GM23338 (cell line): ENCODE measurements around the gene EXD3. TPM values are rescaled to one million over a fixed set of nuclear protein-coding genes. Genes with fewer than 3 reads are reported as not detected.

Source experiments
- ETS1 ChIP-seq: IDR thresholded peaks from 2 replicates; pipeline ENCODE4 v1.6.1; 2016; ENCODE audit warnings: antibody characterized with exemption
- EZH2phosphoT487 ChIP-seq: fragments of 200-600 bp; sonication (generic); IDR thresholded peaks from one replicate; pipeline ENCODE4 v1.8.1; 2018; ENCODE audit warnings: antibody characterized with exemption; ENCODE audit not compliant: unreplicated experiment
- JUNB ChIP-seq: IDR thresholded peaks from one replicate; pipeline ENCODE4 v1.6.1; 2016; ENCODE audit warnings: antibody characterized with exemption; ENCODE audit not compliant: unreplicated experiment
- NANOG ChIP-seq: IDR thresholded peaks from 2 replicates; pipeline ENCODE4 v1.6.1; 2016; ENCODE audit warnings: antibody characterized with exemption, borderline replicate concordance
- POLR2AphosphoS5 ChIP-seq: IDR thresholded peaks from 2 replicates; pipeline ENCODE4 v1.6.1; 2016; ENCODE audit warnings: antibody characterized with exemption, low read depth
- ZNF114 ChIP-seq: fragments of 250-450 bp; sonication (Bioruptor Pico); IDR thresholded peaks from 2 replicates; pipeline ENCODE4 v1.5.0; 2020; ENCODE audit warnings: mild to moderate bottlenecking, moderate library complexity
- ZNF331 ChIP-seq: fragments of 250-450 bp; sonication (Bioruptor Pico); IDR thresholded peaks from 2 replicates; pipeline ENCODE4 v1.5.0; 2020; ENCODE audit warnings: low read depth, mild to moderate bottlenecking, moderate library complexity
- polyA plus RNA-seq: library from polyadenylated mRNA; unstranded; fragments of >200 nt; fragmentation: Nextera tagmentation; extraction: Ambion mirVana; gene quantifications from 2 replicates; pipeline ENCODE4 v1.2.1, GENCODE V29; 2016
- total RNA-seq: library from RNA; depleted of rRNA; stranded (reverse); fragments of >200 nt; shearing (Covaris generic); gene quantifications from 2 replicates; pipeline ENCODE4 v1.2.3, GENCODE V29; 2014
- TF ChIP-seq, protein P1 (sequence below): fragments of 250-450 bp; sonication (Bioruptor Pico); IDR thresholded peaks from 2 replicates; pipeline ENCODE4 v1.5.0; 2020; ENCODE audit warnings: mild to moderate bottlenecking, moderate library complexity
- TF ChIP-seq, protein P2 (sequence below), 2 experiments: fragments of 200-600 bp in 1 of 2; sonication (generic) in 1 of 2; conservative IDR thresholded peaks; 2 replicates each; pipeline versions ENCODE4 v1.5.1 to v1.6.1; 2016 to 2017; ENCODE audit warnings: antibody characterized with exemption in 2 of 2, low read depth in 2 of 2, mild to moderate bottlenecking in 2 of 2, moderate library complexity in 1 of 2

EXD3 gene
- total and polyA plus RNA-seq, 2 experiments from 2014 or later, result 3.6 to 9.7 TPM

- TF ChIP-seq, protein P1, sequence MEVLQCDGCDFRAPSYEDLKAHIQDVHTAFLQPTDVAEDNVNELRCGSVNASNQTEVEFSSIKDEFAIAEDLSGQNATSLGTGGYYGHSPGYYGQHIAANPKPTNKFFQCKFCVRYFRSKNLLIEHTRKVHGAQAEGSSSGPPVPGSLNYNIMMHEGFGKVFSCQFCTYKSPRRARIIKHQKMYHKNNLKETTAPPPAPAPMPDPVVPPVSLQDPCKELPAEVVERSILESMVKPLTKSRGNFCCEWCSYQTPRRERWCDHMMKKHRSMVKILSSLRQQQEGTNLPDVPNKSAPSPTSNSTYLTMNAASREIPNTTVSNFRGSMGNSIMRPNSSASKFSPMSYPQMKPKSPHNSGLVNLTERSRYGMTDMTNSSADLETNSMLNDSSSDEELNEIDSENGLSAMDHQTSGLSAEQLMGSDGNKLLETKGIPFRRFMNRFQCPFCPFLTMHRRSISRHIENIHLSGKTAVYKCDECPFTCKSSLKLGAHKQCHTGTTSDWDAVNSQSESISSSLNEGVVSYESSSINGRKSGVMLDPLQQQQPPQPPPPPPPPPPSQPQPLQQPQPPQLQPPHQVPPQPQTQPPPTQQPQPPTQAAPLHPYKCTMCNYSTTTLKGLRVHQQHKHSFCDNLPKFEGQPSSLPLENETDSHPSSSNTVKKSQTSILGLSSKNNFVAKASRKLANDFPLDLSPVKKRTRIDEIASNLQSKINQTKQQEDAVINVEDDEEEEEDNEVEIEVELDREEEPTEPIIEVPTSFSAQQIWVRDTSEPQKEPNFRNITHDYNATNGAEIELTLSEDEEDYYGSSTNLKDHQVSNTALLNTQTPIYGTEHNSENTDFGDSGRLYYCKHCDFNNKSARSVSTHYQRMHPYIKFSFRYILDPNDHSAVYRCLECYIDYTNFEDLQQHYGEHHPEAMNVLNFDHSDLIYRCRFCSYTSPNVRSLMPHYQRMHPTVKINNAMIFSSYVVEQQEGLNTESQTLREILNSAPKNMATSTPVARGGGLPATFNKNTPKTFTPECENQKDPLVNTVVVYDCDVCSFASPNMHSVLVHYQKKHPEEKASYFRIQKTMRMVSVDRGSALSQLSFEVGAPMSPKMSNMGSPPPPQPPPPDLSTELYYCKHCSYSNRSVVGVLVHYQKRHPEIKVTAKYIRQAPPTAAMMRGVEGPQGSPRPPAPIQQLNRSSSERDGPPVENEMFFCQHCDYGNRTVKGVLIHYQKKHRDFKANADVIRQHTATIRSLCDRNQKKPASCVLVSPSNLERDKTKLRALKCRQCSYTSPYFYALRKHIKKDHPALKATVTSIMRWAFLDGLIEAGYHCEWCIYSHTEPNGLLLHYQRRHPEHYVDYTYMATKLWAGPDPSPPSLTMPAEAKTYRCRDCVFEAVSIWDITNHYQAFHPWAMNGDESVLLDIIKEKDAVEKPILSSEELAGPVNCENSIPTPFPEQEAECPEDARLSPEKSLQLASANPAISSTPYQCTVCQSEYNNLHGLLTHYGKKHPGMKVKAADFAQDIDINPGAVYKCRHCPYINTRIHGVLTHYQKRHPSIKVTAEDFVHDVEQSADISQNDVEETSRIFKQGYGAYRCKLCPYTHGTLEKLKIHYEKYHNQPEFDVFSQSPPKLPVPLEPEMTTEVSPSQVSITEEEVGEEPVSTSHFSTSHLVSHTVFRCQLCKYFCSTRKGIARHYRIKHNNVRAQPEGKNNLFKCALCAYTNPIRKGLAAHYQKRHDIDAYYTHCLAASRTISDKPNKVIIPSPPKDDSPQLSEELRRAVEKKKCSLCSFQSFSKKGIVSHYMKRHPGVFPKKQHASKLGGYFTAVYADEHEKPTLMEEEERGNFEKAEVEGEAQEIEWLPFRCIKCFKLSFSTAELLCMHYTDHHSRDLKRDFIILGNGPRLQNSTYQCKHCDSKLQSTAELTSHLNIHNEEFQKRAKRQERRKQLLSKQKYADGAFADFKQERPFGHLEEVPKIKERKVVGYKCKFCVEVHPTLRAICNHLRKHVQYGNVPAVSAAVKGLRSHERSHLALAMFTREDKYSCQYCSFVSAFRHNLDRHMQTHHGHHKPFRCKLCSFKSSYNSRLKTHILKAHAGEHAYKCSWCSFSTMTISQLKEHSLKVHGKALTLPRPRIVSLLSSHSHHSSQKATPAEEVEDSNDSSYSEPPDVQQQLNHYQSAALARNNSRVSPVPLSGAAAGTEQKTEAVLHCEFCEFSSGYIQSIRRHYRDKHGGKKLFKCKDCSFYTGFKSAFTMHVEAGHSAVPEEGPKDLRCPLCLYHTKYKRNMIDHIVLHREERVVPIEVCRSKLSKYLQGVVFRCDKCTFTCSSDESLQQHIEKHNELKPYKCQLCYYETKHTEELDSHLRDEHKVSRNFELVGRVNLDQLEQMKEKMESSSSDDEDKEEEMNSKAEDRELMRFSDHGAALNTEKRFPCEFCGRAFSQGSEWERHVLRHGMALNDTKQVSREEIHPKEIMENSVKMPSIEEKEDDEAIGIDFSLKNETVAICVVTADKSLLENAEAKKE (CRISPR knock-in tag), result no peak
- TF ChIP-seq JUNB (no peak), ZNF331 (no peak), ETS1 (no peak), EZH2phosphoT487 (no peak), POLR2AphosphoS5 (no peak), NANOG (no peak), ZNF114 (CRISPR knock-in tag) (no peak)
- TF ChIP-seq, protein P2, sequence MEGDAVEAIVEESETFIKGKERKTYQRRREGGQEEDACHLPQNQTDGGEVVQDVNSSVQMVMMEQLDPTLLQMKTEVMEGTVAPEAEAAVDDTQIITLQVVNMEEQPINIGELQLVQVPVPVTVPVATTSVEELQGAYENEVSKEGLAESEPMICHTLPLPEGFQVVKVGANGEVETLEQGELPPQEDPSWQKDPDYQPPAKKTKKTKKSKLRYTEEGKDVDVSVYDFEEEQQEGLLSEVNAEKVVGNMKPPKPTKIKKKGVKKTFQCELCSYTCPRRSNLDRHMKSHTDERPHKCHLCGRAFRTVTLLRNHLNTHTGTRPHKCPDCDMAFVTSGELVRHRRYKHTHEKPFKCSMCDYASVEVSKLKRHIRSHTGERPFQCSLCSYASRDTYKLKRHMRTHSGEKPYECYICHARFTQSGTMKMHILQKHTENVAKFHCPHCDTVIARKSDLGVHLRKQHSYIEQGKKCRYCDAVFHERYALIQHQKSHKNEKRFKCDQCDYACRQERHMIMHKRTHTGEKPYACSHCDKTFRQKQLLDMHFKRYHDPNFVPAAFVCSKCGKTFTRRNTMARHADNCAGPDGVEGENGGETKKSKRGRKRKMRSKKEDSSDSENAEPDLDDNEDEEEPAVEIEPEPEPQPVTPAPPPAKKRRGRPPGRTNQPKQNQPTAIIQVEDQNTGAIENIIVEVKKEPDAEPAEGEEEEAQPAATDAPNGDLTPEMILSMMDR (conservative IDR thresholded peaks at IDR 0.05; ENCODE audit: low read depth in 2 of 2), result no peak
Measured at GRCh38 chr9:137310189-137311052, 112.5 kb downstream of the EXD3 start (continued).
